ENCODE data around the gene ANKRD44. TPM values are rescaled to one million over a fixed set of nuclear protein-coding genes. Genes with fewer than 3 reads are reported as not detected.

Gene ANKRD44
- total RNA-seq, 1 experiment from 2014 or later, result 2.4 TPM

DNA sequence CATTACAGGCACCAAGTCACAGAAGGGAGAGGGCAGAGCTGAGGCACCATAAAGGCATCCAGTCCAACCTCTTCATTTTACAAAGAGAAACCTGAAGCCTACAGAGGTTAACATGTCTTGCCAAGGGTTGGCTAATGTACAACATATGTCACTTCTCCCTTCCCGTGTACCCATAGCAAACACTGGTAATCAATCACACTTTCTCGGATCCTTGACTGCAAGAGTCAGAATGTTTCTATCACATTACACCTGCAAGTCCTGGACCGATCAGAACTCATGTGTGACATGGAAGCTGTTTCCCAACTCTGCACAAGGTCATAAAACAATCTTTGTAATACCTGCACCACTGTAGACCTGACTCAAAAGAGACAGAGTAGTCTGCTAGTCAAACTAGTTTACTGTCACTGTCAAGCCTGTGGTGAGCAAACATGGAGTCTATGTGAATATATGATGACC, 6.0 kb downstream of the ANKRD44 start:
- Histone ChIP-seq H3K36me3 (ENCODE audit: low read depth, low read length) (no peaks in the 10 kb centered on the region), H3K4me1 (ENCODE audit: insufficient read depth, low read length) (peaks cover 42% of the 10 kb centered on the region), H3K9me2 (replicated peaks; ENCODE audit: low read length) (no peaks in the 10 kb centered on the region), H3K4me2 (ENCODE audit: low read length) (no peak overlapping the region), H4K20me1 (ENCODE audit: low read length) (0 out of 2 replicates have a peak, but pooled peaks cover 4% of the 10 kb centered on the region), H3K4me3 (ENCODE audit: low read length) (no peak overlapping the region), H3K9me3 (ENCODE audit: low read length) (no peaks in the 10 kb centered on the region), H3K79me2 (ENCODE audit: low read length) (no peaks in the 10 kb centered on the region), H3K27me3 (ENCODE audit: low read length) (no peaks in the 10 kb centered on the region), H3K9ac (ENCODE audit: low read length) (no peak overlapping the region), H3F3A (ENCODE audit: low read length, unreplicated experiment) (no peaks in the 10 kb centered on the region), H3K27ac (ENCODE audit: low read length) (no peak overlapping the region), H2AFZ (ENCODE audit: low read length) (no peak overlapping the region)
- TF ChIP-seq, protein P1, sequence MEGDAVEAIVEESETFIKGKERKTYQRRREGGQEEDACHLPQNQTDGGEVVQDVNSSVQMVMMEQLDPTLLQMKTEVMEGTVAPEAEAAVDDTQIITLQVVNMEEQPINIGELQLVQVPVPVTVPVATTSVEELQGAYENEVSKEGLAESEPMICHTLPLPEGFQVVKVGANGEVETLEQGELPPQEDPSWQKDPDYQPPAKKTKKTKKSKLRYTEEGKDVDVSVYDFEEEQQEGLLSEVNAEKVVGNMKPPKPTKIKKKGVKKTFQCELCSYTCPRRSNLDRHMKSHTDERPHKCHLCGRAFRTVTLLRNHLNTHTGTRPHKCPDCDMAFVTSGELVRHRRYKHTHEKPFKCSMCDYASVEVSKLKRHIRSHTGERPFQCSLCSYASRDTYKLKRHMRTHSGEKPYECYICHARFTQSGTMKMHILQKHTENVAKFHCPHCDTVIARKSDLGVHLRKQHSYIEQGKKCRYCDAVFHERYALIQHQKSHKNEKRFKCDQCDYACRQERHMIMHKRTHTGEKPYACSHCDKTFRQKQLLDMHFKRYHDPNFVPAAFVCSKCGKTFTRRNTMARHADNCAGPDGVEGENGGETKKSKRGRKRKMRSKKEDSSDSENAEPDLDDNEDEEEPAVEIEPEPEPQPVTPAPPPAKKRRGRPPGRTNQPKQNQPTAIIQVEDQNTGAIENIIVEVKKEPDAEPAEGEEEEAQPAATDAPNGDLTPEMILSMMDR (conservative IDR thresholded peaks at IDR 0.05; ENCODE audit: low read depth, low read length), result no peak
- no peak for TF ChIP-seq EZH2 (IDR thresholded peaks at IDR 0.05; ENCODE audit: low read length, unreplicated experiment)
- no peak for TF ChIP-seq EZH2phosphoT487 (IDR thresholded peaks at IDR 0.05; ENCODE audit: borderline replicate concordance, low read length)
- ChIA-PET POLR2A (ENCODE audit: unreplicated experiment) (no interaction called here), CTCF (no interaction called here)
- DNase-seq (peak; percentile 29), ATAC-seq (no peak)
- BruUV-seq (replicated peaks), result no TSS peak
- intact Hi-C loops (cut with micrococcal nuclease), result loop anchor here (10.0 kb wide), 2 partner anchors 170 to 290 kb away; no protein-coding TSS in a partner anchor

DNA sequence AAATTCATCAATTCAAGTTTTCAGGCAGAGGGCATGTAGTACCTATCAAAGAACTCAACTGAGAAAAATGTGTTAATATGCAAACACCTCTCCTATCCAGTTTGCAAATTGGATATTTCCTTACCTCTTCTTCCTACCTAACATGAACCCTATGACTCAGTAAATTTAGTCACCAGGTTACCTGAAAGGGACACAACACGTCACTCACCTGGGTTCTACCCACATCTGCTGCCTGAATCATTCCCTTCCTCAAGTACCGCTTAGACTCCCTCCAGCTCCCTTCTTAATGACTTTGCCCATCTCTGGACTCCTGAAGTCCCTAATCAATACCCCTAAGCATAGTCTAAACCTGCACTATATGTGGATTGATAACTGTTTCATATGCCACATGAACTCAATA, 10.4 kb downstream of the ANKRD44 start:
- Histone ChIP-seq H3K4me3 (ENCODE audit: low read length) (no peak overlapping the region), H3F3A (ENCODE audit: low read length, unreplicated experiment) (no peaks in the 10 kb centered on the region), H3K9ac (ENCODE audit: low read length) (no peak overlapping the region), H3K9me3 (ENCODE audit: low read length) (no peaks in the 10 kb centered on the region), H3K4me1 (ENCODE audit: insufficient read depth, low read length) (peaks cover 24% of the 10 kb centered on the region), H3K4me2 (ENCODE audit: low read length) (no peak overlapping the region), H3K27me3 (ENCODE audit: low read length) (no peaks in the 10 kb centered on the region), H3K36me3 (ENCODE audit: low read depth, low read length) (no peaks in the 10 kb centered on the region), H4K20me1 (ENCODE audit: low read length) (no peaks in the 10 kb centered on the region), H2AFZ (ENCODE audit: low read length) (no peak overlapping the region), H3K27ac (ENCODE audit: low read length) (no peak overlapping the region), H3K79me2 (ENCODE audit: low read length) (no peaks in the 10 kb centered on the region), H3K9me2 (replicated peaks; ENCODE audit: low read length) (no peaks in the 10 kb centered on the region)
- no TSS peak for BruUV-seq (replicated peaks)
- TF ChIP-seq, protein P1 (conservative IDR thresholded peaks at IDR 0.05; ENCODE audit: low read depth, low read length), result no peak
- TF ChIP-seq EZH2phosphoT487 (IDR thresholded peaks at IDR 0.05; ENCODE audit: borderline replicate concordance, low read length) (no peak), EZH2 (IDR thresholded peaks at IDR 0.05; ENCODE audit: low read length, unreplicated experiment) (no peak)
- ChIA-PET POLR2A (ENCODE audit: unreplicated experiment) (no interaction called here), CTCF (no interaction called here)
- ATAC-seq, result no peak
- intact Hi-C loops (cut with micrococcal nuclease), result loop anchor here (10.0 kb wide), 2 partner anchors 165 to 285 kb away; no protein-coding TSS in a partner anchor
- DNase-seq, result peak; percentile 75

- Histone ChIP-seq H3F3A (ENCODE audit: low read length, unreplicated experiment) (no peaks in the 10 kb centered on the region), H3K79me2 (ENCODE audit: low read length) (no peaks in the 10 kb centered on the region), H3K4me2 (ENCODE audit: low read length) (no peak overlapping the region), H2AFZ (ENCODE audit: low read length) (no peak overlapping the region), H3K9ac (ENCODE audit: low read length) (no peak overlapping the region), H3K27ac (ENCODE audit: low read length) (no peak overlapping the region), H3K4me1 (ENCODE audit: insufficient read depth, low read length) (peaks cover 14% of the 10 kb centered on the region), H3K27me3 (ENCODE audit: low read length) (no peaks in the 10 kb centered on the region), H3K4me3 (ENCODE audit: low read length) (no peak overlapping the region), H4K20me1 (ENCODE audit: low read length) (no peaks in the 10 kb centered on the region), H3K36me3 (ENCODE audit: low read depth, low read length) (no peaks in the 10 kb centered on the region), H3K9me2 (replicated peaks; ENCODE audit: low read length) (no peaks in the 10 kb centered on the region), H3K9me3 (ENCODE audit: low read length) (no peaks in the 10 kb centered on the region)
- DNase-seq (no peak), ATAC-seq (no peak)
- CTCF ChIA-PET, result no interaction called here
- BruUV-seq (replicated peaks), result no TSS peak
- TF ChIP-seq, protein P1 (conservative IDR thresholded peaks at IDR 0.05; ENCODE audit: low read depth, low read length), result no peak
- TF ChIP-seq EZH2phosphoT487 (IDR thresholded peaks at IDR 0.05; ENCODE audit: borderline replicate concordance, low read length) (no peak), EZH2 (IDR thresholded peaks at IDR 0.05; ENCODE audit: low read length, unreplicated experiment) (no peak)
- intact Hi-C loops (cut with micrococcal nuclease), result no loop called here
- POLR2A ChIA-PET (ENCODE audit: unreplicated experiment), result no interaction called here
Measured at GRCh38 chr2:197298609-197299008, 12.0 kb downstream of the ANKRD44 start.

All from PC-3 (cell line).